A673 (cell line): ENCODE measurements around the gene FXYD3.

Source experiments
- CTCF ChIP-seq: fragments of 300-800, 200-600 bp; sonication (generic); conservative IDR thresholded peaks from 2 replicates; pipeline ENCODE4 v1.5.1; 2017; ENCODE audit warnings: low read depth, mild to moderate bottlenecking, antibody characterized with exemption, low read length, moderate library complexity, mixed read lengths
- EZH2 ChIP-seq: fragments of 200-600 bp; sonication (generic); IDR thresholded peaks from 2 replicates; pipeline ENCODE4 v1.6.1; 2017; ENCODE audit warnings: borderline replicate concordance, low read depth, mild to moderate bottlenecking, mixed read lengths, antibody characterized with exemption, low read length; ENCODE audit not compliant: poor library complexity, severe bottlenecking

- no peak for TF ChIP-seq EZH2
- TF ChIP-seq CTCF, result no peak
Measured at GRCh38 chr19:35105047-35105410, 10.6 kb upstream of the FXYD3 start.
